ENCODE data around the gene PDLIM7.

The PDLIM7 gene

GRCh38 chr5:177455036-177455660, 42.3 kb downstream of the PDLIM7 start:
- DNase-seq, result peak; percentile 88

- DNase-seq, result peak; percentile 90
Observed at GRCh38 chr5:177454397-177455035, 42.9 kb downstream of the PDLIM7 start.

- no peak for DNase-seq
Observed at GRCh38 chr5:177453852-177454396, 43.5 kb downstream of the PDLIM7 start.

GRCh38 chr5:177452688-177453638, 44.4 kb downstream of the PDLIM7 start:
- DNase-seq, result no peak

GRCh38 chr5:177450667-177451424, 46.6 kb downstream of the PDLIM7 start:
- DNase-seq, result no peak

- no peak for DNase-seq
Observed at GRCh38 chr5:177449140-177450061, 48.0 kb downstream of the PDLIM7 start.

GRCh38 chr5:177448244-177448950, 49.0 kb downstream of the PDLIM7 start:
- DNase-seq, result no peak

- DNase-seq, result no peak
Observed at GRCh38 chr5:177447611-177448243, 49.7 kb downstream of the PDLIM7 start.

GRCh38 chr5:177447066-177447610, 50.3 kb downstream of the PDLIM7 start:
- peak; percentile 86 for DNase-seq

- peak; percentile 72 for DNase-seq
Observed at GRCh38 chr5:177446200-177447065, 51.0 kb downstream of the PDLIM7 start, which contains the start of gene PRR7. Gene PRR7, plus strand, starts transcription at chr5:177446814. Its CDS starts 8,254 bp downstream, at chr5:177455068.

GRCh38 chr5:177445917-177446199, 51.5 kb downstream of the PDLIM7 start:
- DNase-seq, result no peak

- DNase-seq, result peak; percentile 34
Observed at GRCh38 chr5:177445052-177445916, 52.1 kb downstream of the PDLIM7 start.

GRCh38 chr5:177444106-177445051, 53.0 kb downstream of the PDLIM7 start:
- peak; percentile 56 for DNase-seq

- no peak for DNase-seq
Observed at GRCh38 chr5:177443144-177443983, 54.0 kb downstream of the PDLIM7 start.

- DNase-seq, result no peak
Observed at GRCh38 chr5:177442066-177442826, 55.2 kb downstream of the PDLIM7 start.
